ENCODE data around the gene MRPL16.

The MRPL16 gene

GRCh38 chr11:59769828-59770227 lies 40.8 kb downstream of the MRPL16 start:
- DNase-seq: no peak

- DNase-seq: no peak
Measured at GRCh38 chr11:59769111-59769510, 41.5 kb downstream of the MRPL16 start.

GRCh38 chr11:59767225-59767611 lies 43.4 kb downstream of the MRPL16 start:
- DNase-seq: no peak

- DNase-seq: no peak
Measured at GRCh38 chr11:59766542-59767224, 43.9 kb downstream of the MRPL16 start.

GRCh38 chr11:59765068-59765735 lies 45.4 kb downstream of the MRPL16 start:
- DNase-seq: no peak

GRCh38 chr11:59761993-59762392 lies 48.6 kb downstream of the MRPL16 start:
- DNase-seq: no peak

- no peak for DNase-seq
Measured at GRCh38 chr11:59760771-59761170, 49.8 kb downstream of the MRPL16 start.

GRCh38 chr11:59759900-59760299 lies 50.7 kb downstream of the MRPL16 start:
- no peak for DNase-seq

GRCh38 chr11:59758401-59759037 lies 52.1 kb downstream of the MRPL16 start:
- DNase-seq: no peak

- no peak for DNase-seq
Measured at GRCh38 chr11:59756845-59757244, 53.7 kb downstream of the MRPL16 start.

GRCh38 chr11:59756558-59756840 lies 54.1 kb downstream of the MRPL16 start:
- DNase-seq: no peak
